Measurements from ENCODE around the gene SLC12A7.

SLC12A7 gene

DNA sequence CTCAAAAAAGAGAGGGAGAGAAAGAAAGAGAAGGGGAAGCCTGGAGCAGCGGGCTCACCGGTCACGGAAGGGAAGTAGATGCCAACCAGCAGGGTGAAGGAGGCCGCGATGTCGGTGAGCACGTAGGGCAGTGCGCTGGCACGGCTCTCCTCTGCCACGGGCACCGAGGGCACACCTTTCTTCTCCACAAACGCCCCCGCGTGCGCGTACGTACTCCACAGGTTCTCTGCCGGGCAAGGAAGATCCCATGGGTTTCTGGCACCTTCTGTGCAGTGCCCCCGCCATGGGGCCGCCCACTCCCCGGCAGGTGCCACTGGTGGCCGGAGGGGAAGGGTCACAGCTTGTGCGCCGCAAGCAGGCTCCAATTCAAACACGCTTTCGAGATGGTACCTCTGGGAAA lies 30.3 kb downstream of the SLC12A7 start:
- Histone ChIP-seq H2AK5ac (ENCODE audit: low read length) (no peak overlapping the region), H2BK120ac (ENCODE audit: insufficient read depth, low read length, poor library complexity) (no peak overlapping the region), H3K4me1 (ENCODE audit: control insufficient read depth in 1 of 2, insufficient read depth in 2 of 2, low read length in 2 of 2) (no peaks in the 10 kb centered on the region), H3K79me2 (ENCODE audit: control insufficient read depth, insufficient read depth, low read length, poor library complexity) (no peaks in the 10 kb centered on the region), H4K8ac (ENCODE audit: low read depth, low read length) (no peak overlapping the region), H4K12ac (ENCODE audit: low read depth, low read length) (no peak overlapping the region), H3K4me3 (ENCODE audit: low read depth, low read length) (no peak overlapping the region), H3K9me3 (ENCODE audit: insufficient read depth, low read depth, low read length) (no peaks in the 10 kb centered on the region), H3K27me3 (ENCODE audit: insufficient read depth, low read length) (no peaks in the 10 kb centered on the region), H3K14ac (ENCODE audit: low read length) (no peak overlapping the region), H2AFZ (ENCODE audit: insufficient read depth, low read length, poor library complexity) (no peak overlapping the region), H3K23ac (ENCODE audit: low read length) (no peak overlapping the region), H3K27ac (ENCODE audit: low read depth, low read length) (no peak overlapping the region), H2BK5ac (ENCODE audit: low read depth, low read length, poor library complexity) (no peak overlapping the region), H3K4me2 (ENCODE audit: low read length) (no peak overlapping the region), H3K9ac (ENCODE audit: low read length) (no peak overlapping the region), H2BK12ac (ENCODE audit: low read length) (no peak overlapping the region), H3K18ac (ENCODE audit: low read length) (no peak overlapping the region), H3K36me3 (ENCODE audit: control insufficient read depth in 1 of 2, insufficient read depth in 2 of 2, low read length in 2 of 2) (peaks cover 13 to 14% of the 10 kb centered on the region in 2 experiments), H3K4ac (ENCODE audit: low read depth, low read length) (no peak overlapping the region), H4K91ac (ENCODE audit: low read depth, low read length) (no peak overlapping the region), H3K79me1 (ENCODE audit: low read length) (no peaks in the 10 kb centered on the region)
- no CpG with 5 or more reads among the region's 26 CpGs for WGBS (ENCODE audit: extremely low coverage, insufficient coverage, insufficient read length)
- no peak for DNase-seq

DNA sequence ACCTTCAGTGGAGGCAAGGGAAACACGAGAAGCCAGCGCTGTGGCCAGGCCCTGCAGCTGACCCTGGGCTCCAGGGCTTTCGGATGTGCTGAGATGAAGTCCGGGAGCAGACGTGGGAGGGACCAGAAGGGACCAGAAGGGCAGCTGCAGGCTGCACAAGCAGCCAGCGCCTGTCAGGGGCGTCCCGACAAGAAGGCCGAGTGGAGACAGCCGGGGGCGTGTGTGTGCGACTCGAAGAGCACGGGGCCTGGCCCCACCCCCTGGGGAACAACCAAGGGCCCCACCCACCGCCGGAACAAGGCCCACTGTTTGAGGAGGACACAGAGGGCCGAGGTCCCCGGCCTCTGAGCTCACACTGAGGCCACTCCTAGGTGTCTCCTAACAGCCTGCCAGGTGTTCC lies 31.4 kb downstream of the SLC12A7 start:
- no peak overlapping the region for H3K27ac ChIP-seq (ENCODE audit: low read depth, low read length)
- H3K4me3 ChIP-seq (ENCODE audit: low read depth, low read length), result no peak overlapping the region
- H3K79me1 ChIP-seq (ENCODE audit: low read length), result no peaks in the 10 kb centered on the region
- H2AFZ ChIP-seq (ENCODE audit: insufficient read depth, low read length, poor library complexity), result no peak overlapping the region
- no peak overlapping the region for H3K18ac ChIP-seq (ENCODE audit: low read length)
- no peak overlapping the region for H2BK5ac ChIP-seq (ENCODE audit: low read depth, low read length, poor library complexity)
- H4K8ac ChIP-seq (ENCODE audit: low read depth, low read length), result no peak overlapping the region
- H3K23ac ChIP-seq (ENCODE audit: low read length), result no peak overlapping the region
- H2BK12ac ChIP-seq (ENCODE audit: low read length), result no peak overlapping the region
- WGBS (ENCODE audit: extremely low coverage, insufficient coverage, insufficient read length), result no CpG with 5 or more reads among the region's 18 CpGs
- no peaks in the 10 kb centered on the region for H3K4me1 ChIP-seq (ENCODE audit: control insufficient read depth in 1 of 2, insufficient read depth in 2 of 2, low read length in 2 of 2)
- H3K27me3 ChIP-seq (ENCODE audit: insufficient read depth, low read length), result no peaks in the 10 kb centered on the region
- H3K4me2 ChIP-seq (ENCODE audit: low read length), result no peak overlapping the region
- H2BK120ac ChIP-seq (ENCODE audit: insufficient read depth, low read length, poor library complexity), result no peak overlapping the region
- DNase-seq, result no peak
- no peak overlapping the region for H2AK5ac ChIP-seq (ENCODE audit: low read length)
- H3K9ac ChIP-seq (ENCODE audit: low read length), result no peak overlapping the region
- H3K36me3 ChIP-seq (ENCODE audit: control insufficient read depth in 1 of 2, insufficient read depth in 2 of 2, low read length in 2 of 2), result peaks cover 11 to 15% of the 10 kb centered on the region in 2 experiments
- no peak overlapping the region for H4K12ac ChIP-seq (ENCODE audit: low read depth, low read length)
- H3K14ac ChIP-seq (ENCODE audit: low read length), result no peak overlapping the region
- H3K4ac ChIP-seq (ENCODE audit: low read depth, low read length), result no peak overlapping the region
- H3K79me2 ChIP-seq (ENCODE audit: control insufficient read depth, insufficient read depth, low read length, poor library complexity), result no peaks in the 10 kb centered on the region
- no peaks in the 10 kb centered on the region for H3K9me3 ChIP-seq (ENCODE audit: insufficient read depth, low read depth, low read length)
- no peak overlapping the region for H4K91ac ChIP-seq (ENCODE audit: low read depth, low read length)

DNA sequence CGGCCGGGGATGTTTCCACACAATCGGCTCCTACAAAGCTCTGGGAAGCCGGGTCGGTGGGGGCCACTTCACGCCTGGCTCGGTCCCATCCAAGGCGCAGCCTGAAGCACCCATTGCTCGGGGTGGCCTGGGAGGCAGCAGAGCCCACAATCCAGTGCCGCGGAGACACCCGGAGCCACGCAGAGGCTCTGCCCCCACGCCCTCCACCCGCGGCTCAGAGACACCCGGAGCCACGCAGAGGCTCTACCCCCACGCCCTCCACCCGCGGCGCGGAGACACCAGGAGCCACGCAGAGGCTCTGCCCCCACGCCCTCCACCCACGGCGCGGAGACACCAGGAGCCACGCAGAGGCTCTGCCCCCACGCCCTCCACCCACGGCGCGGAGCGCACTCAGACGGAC lies 31.9 kb downstream of the SLC12A7 start:
- WGBS (ENCODE audit: extremely low coverage, insufficient coverage, insufficient read length), result no CpG with 5 or more reads among the region's 35 CpGs
- Histone ChIP-seq H2BK5ac (ENCODE audit: low read depth, low read length, poor library complexity) (no peak overlapping the region), H2AK5ac (ENCODE audit: low read length) (no peak overlapping the region), H3K79me2 (ENCODE audit: control insufficient read depth, insufficient read depth, low read length, poor library complexity) (no peaks in the 10 kb centered on the region), H3K4ac (ENCODE audit: low read depth, low read length) (no peak overlapping the region), H3K4me1 (ENCODE audit: control insufficient read depth in 1 of 2, insufficient read depth in 2 of 2, low read length in 2 of 2) (no peaks in the 10 kb centered on the region), H3K9ac (ENCODE audit: low read length) (no peak overlapping the region), H3K4me3 (ENCODE audit: low read depth, low read length) (no peak overlapping the region), H3K27ac (ENCODE audit: low read depth, low read length) (no peak overlapping the region), H3K9me3 (ENCODE audit: insufficient read depth, low read depth, low read length) (no peaks in the 10 kb centered on the region), H4K91ac (ENCODE audit: low read depth, low read length) (no peak overlapping the region), H3K18ac (ENCODE audit: low read length) (no peak overlapping the region), H3K79me1 (ENCODE audit: low read length) (no peaks in the 10 kb centered on the region), H3K14ac (ENCODE audit: low read length) (no peak overlapping the region), H3K36me3 (ENCODE audit: control insufficient read depth in 1 of 2, insufficient read depth in 2 of 2, low read length in 2 of 2) (peaks cover 9 to 15% of the 10 kb centered on the region in 2 experiments), H3K4me2 (ENCODE audit: low read length) (no peak overlapping the region), H2AFZ (ENCODE audit: insufficient read depth, low read length, poor library complexity) (no peak overlapping the region), H2BK12ac (ENCODE audit: low read length) (no peak overlapping the region), H2BK120ac (ENCODE audit: insufficient read depth, low read length, poor library complexity) (no peak overlapping the region), H3K27me3 (ENCODE audit: insufficient read depth, low read length) (no peaks in the 10 kb centered on the region), H3K23ac (ENCODE audit: low read length) (no peak overlapping the region), H4K8ac (ENCODE audit: low read depth, low read length) (no peak overlapping the region), H4K12ac (ENCODE audit: low read depth, low read length) (no peak overlapping the region)
- DNase-seq, result no peak

DNA sequence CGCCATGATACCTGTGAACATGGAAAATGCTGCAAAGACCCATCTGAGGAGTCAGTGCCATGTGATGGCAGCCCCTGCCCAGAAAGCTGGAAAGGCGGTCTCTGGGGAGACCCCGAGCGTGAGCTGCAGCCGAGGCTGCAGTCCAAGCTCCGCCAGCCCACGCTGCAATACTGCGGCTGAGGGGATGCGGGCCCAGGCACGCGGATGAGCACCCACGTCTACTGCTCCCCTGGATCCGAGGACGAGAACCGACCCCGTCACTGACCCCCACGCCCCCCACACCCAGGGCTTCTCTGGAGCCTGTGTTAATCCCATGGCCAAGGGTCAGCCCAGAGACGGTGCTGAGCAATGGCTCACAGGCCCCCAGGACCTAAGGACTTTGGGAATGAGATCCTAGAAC lies 32.4 kb downstream of the SLC12A7 start:
- H3K27ac ChIP-seq (ENCODE audit: low read depth, low read length), result no peak overlapping the region
- no peak overlapping the region for H3K18ac ChIP-seq (ENCODE audit: low read length)
- no peak for DNase-seq
- H4K12ac ChIP-seq (ENCODE audit: low read depth, low read length), result no peak overlapping the region
- H3K79me2 ChIP-seq (ENCODE audit: control insufficient read depth, insufficient read depth, low read length, poor library complexity), result no peaks in the 10 kb centered on the region
- H2AK5ac ChIP-seq (ENCODE audit: low read length), result no peak overlapping the region
- no peak overlapping the region for H2BK12ac ChIP-seq (ENCODE audit: low read length)
- H3K4ac ChIP-seq (ENCODE audit: low read depth, low read length), result no peak overlapping the region
- no peaks in the 10 kb centered on the region for H3K9me3 ChIP-seq (ENCODE audit: insufficient read depth, low read depth, low read length)
- H3K36me3 ChIP-seq (ENCODE audit: control insufficient read depth in 1 of 2, insufficient read depth in 2 of 2, low read length in 2 of 2), result peaks cover 9 to 15% of the 10 kb centered on the region in 2 experiments
- H3K79me1 ChIP-seq (ENCODE audit: low read length), result no peaks in the 10 kb centered on the region
- H2AFZ ChIP-seq (ENCODE audit: insufficient read depth, low read length, poor library complexity), result no peak overlapping the region
- no peak overlapping the region for H2BK5ac ChIP-seq (ENCODE audit: low read depth, low read length, poor library complexity)
- H3K4me1 ChIP-seq (ENCODE audit: control insufficient read depth in 1 of 2, insufficient read depth in 2 of 2, low read length in 2 of 2), result no peaks in the 10 kb centered on the region
- no peak overlapping the region for H4K8ac ChIP-seq (ENCODE audit: low read depth, low read length)
- no peak overlapping the region for H3K23ac ChIP-seq (ENCODE audit: low read length)
- H3K14ac ChIP-seq (ENCODE audit: low read length), result no peak overlapping the region
- no peak overlapping the region for H3K4me2 ChIP-seq (ENCODE audit: low read length)
- no CpG with 5 or more reads among the region's 18 CpGs for WGBS (ENCODE audit: extremely low coverage, insufficient coverage, insufficient read length)
- H3K9ac ChIP-seq (ENCODE audit: low read length), result no peak overlapping the region
- no peaks in the 10 kb centered on the region for H3K27me3 ChIP-seq (ENCODE audit: insufficient read depth, low read length)
- no peak overlapping the region for H4K91ac ChIP-seq (ENCODE audit: low read depth, low read length)
- no peak overlapping the region for H3K4me3 ChIP-seq (ENCODE audit: low read depth, low read length)
- H2BK120ac ChIP-seq (ENCODE audit: insufficient read depth, low read length, poor library complexity), result no peak overlapping the region

All from trophoblast cell (in vitro differentiated cells and primary cell).